HG02852 (cell line): ENCODE measurements around the gene AGPAT1.
"Not testable (repeated sequence)": the region's sequence is repeated elsewhere in the genome, so short reads cannot be mapped to it uniquely, and the experiment has no call there.

Experiments
- ATAC-seq: cut with Tn5 transposase; IDR thresholded peaks from one replicate; pipeline ENCODE4 v1.9.1; 2021; ENCODE audit warnings: mild to moderate bottlenecking, moderate library complexity; ENCODE audit not compliant: unreplicated experiment

Gene AGPAT1

DNA sequence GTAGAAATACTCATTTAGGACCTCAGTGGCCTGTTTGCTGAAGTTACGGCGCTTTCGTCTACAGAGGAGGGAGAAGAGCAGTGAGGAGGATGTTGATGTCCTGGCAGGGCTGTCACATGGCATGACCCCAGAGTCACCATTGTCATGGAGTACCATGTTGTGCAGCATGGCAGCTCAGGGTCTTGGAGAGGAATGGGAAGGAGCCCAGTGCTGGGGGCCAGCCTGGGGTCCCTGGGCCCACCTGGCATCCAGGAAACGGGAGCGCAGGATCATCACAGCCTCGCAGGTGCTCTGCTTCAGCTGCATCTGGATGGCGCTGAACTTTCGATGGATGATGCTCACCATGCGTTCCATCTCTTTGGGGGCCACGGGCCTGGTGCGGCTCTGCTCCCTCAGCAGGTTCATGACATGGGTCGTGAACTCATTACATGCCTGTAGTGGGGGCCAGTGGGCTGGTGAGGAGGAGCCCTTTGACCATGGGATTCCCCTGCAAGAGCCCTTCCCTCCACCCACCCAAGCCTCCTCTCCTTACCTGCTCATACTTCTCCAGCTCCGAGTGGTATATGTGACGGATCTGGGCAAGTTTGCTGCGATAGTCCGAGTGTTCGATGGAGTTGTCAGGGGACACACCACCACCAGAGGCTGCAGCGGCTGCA lies 12.0 kb upstream of the AGPAT1 start:
- ATAC-seq: not testable (repeated sequence)

DNA sequence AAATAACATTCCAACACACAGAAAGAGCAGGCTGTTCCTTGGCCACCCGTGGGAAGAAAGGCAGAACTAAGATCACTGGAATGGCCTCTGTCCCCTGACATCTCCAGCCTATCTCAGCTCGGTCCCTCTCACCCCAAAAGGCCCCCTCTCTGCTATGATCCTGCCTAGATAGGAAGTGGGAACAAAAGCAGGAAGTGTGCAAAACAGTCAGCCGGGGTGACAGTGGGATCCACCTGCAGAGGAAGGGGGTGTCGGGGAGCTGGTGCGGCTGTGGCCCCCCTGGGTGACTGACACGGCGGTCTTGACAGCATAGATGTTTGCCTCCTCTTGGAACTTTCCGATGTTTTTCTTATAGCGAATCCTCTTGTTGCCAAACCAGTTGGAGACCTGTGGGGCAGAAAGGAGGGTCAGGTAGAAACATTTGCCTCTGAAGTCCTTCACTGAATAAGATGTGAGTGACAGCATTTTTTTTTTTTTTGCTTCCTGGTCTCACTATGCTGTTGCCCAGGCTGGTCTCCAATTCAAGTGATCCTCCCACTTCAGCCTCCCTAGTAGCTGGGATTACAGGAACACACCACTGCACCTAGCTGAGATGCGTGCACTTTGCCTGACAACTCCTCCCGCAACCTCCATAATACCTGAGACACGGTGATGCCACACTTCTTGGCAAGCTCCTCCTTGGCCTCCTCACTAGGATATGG lies 11.3 kb upstream of the AGPAT1 start:
- no peak for ATAC-seq

DNA sequence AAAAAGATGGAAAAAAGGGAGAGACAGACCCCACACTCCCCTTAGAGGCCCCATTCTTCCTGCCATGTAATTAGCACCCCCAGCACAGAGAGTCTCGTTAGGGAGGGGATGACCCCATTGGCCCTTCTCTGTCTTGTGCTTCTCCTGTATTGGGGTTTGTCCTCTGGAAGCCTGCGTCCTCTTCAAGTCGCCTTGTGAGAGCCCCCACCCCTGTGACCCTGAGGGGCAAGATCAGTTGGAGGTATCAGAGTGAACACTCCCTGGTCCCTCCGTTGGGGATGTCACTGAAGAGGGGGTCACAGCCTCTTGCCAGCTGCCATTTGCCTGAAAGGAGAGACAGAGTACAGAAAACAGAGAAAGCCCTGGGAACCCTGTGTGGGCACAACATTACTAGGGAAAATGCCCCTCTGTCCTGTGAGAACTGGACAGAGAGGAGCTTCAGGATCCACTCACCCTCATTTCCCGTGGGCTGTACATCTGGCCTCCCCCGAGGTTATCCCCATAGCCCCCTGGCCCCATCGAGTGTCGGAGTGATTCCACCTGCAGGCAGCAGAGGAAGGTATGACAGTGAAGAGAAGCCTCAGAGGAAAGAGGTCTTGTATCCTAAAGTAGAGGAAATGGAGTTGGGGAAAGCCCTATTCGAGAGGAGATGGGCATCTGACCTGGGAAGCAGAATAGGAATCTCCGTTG lies 10.4 kb upstream of the AGPAT1 start:
- not testable (repeated sequence) for ATAC-seq

DNA sequence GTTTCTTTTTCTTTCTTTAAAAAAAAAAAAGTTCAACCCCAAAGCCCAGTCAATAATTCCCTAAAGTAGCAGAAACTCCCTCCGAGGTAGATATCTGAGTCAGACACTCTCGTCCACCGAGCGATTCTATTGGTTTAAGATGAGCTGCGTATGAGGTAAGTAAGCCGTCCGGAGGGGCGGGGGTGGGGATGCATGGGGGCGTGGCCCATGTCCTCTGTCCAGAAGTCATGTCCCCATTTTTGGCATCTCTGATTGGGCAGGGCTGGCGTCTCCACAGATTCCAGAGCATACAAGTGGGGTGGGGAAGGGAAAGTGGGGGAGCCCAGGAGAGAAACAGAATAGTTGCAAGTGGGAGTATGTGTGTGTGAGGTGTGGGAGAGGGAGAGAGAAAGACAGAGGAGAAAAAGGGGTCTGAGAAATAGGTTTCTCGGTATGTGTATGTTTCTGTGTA lies 9.8 kb upstream of the AGPAT1 start:
- ATAC-seq: not testable (repeated sequence)

DNA sequence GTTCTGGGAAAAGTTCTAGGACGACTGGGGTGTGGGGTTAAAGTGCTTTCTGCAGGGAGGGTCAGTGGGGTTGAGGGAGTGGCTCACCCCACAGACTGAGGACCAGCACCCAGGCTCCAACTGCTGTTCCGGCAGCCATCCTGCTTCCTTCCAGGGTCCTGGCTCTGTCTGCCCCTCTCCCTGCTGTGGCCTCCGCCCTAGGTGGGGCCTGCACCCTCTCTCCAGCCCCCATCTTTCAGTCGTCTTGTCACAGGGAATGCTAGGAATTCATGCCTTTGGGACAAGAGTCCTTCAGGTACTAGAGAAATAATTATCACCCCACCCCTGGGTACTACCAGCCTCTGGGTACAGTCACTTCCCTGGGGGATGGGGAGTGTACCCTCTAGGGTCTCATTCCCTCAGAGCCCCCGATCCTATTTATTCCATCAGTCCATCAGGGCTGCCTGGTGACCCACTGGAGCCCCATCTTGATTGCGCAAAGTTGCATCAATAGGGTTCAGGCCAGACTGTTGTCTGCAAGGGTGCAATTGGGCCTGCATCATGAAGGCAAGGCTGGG lies 8.3 kb upstream of the AGPAT1 start, which contains the start of gene AGER:
Gene AGER (minus strand): TSS at position 170 of the 557 bp plus-strand sequence. CDS start 31 bp downstream, at position 139.
- ATAC-seq: no peak

DNA sequence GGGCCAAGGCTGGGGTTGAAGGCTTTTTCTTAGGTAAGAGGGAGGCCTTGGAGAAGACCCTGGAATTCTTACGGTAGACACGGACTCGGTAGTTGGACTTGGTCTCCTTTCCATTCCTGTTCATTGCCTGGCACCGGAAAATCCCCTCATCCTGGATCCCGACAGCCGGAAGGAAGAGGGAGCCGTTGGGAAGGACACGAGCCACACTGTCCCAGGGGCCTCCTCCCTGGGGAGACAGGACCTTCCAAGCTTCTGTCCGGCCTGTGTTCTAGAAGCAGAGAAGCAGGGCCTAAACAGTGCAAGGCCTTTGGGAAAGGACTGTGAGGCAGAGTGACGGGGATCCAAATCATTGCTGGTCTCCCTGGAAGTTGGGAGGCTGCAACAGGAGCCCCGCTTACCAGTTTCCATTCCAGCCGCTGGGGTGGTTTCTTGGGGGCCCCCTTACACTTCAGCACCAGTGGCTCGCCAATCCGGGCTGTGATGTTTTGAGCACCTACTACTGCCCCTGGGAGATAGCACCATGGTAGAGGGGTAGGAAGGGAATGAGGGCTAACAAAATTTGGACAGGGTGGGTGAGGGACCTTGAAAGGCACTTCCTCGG lies 7.7 kb upstream of the AGPAT1 start:
- no peak for ATAC-seq

DNA sequence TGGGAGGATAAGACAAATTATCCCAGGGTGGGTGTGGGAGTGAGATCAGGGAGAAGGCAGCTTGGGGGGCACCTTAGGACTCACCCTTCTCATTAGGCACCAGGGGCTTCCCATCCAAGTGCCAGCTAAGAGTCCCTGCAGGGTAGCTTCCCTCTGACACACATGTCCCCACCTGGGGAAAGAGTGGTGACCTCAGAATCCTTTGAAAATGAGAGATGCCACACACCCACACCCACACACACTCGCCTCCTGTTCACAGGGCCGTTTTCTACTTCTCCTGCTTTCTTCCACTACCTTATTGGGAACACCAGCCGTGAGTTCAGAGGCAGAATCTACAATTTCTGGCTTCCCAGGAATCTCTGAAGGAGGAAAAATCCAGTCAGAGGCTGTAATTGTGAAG lies 7.1 kb upstream of the AGPAT1 start:
- no peak for ATAC-seq

DNA sequence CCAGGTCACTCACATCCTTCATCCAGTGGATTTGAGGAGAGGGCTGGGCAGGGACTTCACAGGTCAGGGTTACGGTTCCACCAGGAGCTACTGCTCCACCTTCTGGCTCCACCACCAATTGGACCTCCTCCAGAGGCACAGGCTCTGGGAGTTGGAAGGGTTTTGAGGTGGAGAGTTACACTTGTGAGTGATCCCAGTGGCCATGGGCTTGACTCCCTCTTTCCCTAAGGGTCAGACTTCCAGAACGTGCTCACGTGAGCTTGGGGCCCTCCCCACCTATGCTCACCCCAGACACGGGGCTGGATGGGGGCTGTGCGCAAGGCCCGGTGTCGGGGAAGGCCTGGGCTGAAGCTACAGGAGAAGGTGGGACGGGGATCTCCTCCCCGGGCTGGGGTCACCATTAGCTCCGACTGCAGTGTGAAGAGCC lies 6.7 kb upstream of the AGPAT1 start:
- no peak for ATAC-seq

DNA sequence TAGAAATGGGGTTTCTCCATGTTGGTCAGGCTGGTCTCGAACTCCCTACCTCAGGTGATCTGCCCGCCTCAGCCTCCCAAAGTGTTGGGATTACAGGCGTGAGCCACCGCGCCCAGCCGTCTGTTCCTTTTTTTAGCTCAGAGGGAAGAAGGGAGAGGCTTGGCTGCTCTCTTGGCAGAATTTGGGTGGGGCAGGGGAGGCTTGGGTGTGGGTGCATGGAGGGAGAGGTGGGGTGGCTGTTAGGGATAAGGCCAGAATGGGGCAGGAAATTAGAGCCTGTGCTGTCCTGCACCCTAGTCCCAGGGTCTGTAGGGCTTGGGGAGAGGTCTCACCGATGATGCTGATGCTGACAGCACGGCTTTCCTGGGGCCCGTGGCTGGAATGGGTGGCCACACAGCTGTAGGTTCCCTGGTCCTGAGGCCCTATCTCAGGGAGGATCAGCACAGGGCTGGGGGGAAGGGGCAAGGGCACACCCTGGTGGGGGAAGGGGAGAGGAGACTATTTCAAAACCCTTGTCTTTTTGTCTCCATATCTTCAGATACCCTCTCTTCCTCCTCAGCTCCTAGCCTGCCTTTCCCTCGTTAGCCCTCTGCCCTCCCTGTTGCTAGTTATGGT lies 6.1 kb upstream of the AGPAT1 start:
- no peak for ATAC-seq

DNA sequence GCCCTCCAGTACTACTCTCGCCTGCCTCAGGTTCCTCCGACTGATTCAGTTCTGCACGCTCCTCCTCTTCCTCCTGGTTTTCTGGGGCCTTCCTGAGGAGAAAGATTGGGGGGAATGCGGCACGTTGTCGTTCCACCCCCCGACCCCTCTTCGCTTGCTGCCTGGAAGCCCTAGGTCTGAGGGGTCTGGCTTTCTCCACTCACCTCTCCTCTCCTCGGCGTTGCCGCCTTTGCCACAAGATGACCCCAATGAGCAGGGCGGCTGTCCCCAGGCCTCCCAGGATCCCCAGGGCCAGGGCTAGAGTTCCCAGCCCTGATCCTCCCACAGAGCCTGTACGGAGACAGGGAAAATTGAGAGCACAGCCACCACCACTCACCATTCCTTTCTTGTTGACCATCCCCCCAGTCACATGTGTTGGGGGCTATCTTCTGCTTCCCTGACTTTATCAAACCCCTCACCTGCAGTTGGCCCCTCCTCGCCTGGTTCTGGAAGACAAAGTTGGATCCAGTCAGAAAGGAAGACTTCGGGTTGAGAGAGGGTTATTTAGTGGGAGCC lies 5.3 kb upstream of the AGPAT1 start:
- no peak for ATAC-seq

DNA sequence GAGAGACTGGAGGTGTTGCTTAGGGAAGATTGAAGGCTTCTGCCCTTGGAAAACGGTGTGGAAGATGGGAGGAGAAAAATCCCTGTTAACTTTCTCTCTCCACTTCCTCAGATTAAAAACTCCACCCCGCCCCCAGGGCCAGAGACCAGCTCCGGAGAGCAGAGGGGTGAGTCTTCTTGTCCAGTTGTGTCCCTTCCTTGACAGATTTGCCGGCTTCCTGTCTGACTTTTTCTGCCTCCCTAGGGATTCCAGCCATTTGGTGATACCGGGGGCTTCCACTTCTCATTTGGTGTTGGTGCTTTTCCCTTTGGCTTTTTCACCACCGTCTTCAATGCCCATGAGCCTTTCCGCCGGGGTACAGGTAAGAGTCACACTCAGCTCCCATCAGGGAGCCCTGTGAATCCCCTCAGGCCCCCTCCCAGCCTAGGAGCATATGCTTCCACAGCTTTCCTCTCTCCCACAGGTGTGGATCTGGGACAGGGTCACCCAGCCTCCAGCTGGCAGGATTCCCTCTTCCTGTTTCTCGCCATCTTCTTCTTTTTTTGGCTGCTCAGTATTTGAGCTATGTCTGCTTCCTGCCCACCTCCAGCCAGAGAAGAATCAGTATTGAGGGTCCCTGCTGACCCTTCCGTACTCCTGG lies 4.0 kb upstream of the AGPAT1 start:
- no peak for ATAC-seq

DNA sequence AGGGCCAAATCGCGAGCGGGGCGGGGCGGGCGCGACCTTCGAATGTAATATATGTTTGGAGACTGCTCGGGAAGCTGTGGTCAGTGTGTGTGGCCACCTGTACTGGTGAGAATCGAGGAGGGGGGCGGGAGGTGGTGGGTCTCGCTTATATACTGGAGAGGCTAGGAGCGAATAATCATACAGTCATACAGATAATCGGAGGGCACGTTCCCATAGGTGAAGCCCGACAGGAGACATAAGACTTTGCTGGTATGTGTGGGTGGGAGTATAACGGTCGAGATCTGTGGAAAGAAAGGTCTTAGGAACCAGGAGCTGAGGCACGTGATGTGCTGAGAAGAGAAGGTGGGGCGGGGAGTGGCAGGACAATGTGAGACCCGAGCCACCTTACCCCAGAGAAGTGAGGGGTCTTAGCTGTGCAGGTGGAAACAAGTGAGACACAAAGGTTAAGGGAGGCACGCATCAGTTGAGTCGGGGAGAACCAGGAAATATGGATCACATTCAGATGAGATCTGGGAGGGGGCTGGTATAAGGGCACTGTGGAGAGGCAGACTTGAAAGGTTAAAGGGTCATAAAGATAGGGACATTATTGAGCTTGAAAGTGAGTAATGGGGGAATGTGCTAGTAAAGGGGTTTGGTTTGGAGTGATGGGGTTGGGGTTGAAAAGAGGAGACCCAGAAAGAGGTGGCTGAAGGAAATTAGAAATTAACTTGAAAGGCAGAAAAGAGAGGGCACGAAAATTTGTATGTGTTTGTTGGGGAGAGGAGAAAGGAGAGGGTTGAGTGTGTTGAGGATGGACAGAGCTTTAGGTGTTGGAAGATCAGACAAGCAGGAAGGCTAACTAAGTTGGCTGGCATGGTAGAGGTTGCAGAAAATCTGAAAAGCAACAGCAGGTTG lies 2.9 kb upstream of the AGPAT1 start:
- no peak for ATAC-seq

DNA sequence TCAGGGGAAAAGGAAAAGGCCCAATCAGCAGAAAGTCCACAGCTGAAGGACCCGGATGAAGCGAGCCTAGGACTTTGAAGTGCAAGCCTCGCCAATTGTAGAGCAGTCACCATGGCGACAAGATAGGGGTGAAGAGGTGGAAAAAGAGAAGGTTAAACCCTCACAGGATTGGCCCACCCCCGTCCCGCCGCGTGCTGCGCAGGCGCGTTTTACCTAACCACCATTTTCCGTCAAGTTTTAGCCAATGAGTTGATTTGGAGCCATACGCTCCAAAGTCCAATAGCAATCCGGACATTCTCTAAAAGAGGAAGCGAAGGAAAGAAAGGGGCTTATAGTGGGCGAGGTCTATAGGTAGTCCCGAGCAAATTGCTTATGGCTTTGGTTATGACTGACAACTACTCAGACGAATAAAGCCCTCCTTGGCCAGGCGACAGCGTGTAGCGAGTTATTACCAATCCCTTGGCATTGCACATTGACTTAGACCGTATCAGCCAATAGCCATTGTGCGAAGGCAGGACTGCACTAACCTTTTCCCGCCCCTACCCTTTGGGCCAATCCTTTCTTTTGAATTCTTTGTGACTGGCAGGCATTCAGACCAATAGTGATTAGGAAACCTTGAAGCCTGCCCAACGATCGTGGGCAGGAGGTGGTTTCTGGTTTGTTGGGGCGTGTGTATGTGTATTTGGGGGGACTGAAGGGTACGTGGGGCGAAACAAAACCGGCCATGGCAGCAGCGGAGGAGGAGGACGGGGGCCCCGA lies 2.1 kb upstream of the AGPAT1 start, which contains the start of gene RNF5:
Gene RNF5 (plus strand): TSS at position 618 of the 759 bp plus-strand sequence. CDS start 107 bp downstream, at position 725.
- peak; percentile 85 for ATAC-seq

DNA sequence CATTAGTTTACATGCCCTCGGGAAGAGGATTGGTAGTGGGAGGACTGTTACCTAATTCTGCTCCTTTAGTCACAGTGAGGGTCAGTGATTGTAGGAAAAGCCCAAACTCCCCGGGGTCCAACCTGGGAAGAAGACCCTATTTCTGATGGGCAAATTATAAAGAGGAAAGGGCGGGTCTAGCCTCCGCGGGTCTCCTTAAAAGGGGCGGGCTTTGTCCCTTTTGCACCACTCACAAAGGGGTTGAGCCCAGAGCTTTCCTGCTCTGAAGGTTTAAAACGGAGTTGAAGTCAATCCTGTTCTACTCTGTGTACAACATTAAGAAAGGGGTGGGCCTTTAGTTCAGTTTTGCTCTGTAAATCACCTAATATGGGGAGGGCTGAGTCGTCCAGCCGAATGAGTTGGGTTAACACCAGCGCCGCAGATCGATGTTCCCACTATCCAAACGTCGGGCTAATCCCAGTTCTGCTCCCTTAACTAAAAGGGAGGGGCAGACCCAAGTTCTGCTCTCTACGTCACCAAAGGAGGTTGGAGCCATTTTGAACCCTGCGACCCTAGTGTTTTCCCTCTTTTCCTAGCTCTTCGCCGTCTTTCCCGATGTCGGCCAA lies 1.4 kb upstream of the AGPAT1 start:
- no peak for ATAC-seq

DNA sequence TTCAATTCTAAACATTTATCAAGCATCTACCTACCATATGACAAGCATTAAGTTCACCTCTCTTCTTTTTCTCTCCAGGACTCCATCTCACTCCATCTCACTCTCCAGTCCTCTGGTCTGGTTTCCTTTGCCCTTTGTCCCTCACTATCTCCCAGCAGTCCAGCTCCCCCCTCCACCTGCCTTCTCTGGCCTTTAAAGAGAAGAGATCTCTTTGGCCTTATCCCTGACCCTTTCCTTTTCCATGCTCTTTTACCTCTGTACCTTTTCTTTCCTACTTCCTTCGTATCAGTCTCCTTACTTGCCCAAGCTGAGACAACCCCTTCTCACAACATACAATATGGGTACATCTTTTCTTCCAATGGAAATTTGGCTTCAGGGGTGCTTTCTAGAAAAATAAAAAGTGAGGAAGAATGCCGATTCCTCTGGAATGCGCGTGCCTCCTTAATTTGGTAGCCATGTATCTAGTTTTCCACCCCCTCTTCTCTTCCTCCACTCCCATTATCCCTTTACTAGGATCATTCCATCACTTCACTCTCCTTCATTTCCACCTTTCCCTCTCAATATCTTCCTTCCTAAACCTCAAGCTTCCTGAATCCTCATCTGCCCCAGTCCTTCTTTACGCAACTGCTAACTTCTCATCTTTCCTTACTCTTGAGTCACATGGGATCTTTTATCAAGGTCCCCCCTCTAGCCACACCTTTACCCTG lies 745 bp upstream of the AGPAT1 start:
- no peak for ATAC-seq

DNA sequence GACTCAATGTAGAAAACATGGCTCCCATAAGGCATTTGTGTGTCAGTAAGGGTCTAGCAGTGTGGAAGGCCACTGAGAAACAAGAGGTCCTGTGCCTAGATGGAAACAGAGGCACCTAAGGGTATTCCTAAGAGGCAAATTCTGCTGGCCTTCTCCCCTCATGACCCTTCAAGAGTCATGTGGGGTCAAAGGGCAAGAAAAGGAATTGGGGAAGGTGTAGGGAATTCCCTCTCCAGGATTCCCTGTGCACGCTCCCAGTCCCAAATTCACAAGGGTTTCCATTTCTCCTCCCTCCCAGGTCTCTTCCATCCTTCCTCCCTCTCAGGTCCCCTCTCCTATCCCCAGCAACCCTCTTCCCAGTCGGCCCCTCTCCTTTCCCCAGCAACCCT lies 568 bp downstream of the AGPAT1 start:
- ATAC-seq: no peak

DNA sequence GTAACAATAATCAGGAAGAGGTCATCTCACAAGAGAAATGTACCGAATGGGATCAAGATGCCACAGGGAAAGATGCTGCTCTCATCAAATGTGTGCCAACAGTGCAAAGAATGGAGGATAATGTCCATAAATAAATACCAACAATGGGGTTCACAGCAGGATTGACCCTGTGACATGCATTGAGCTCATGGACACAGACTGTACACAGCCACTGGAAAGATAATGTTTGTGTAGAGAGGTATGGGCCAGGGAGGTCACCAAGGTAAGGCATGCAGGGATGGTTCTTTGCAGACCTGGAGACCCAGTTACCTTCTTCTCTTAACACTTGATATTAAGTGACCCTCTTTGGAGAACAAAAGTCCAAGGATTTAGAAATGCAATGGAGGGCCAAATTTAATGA lies 1.5 kb downstream of the AGPAT1 start:
- ATAC-seq: no peak
